NOMO-1 (cell line): ENCODE data around the gene RASSF7.
A peak's percentile ranks its signal among the peaks of the same experiment; 100 is the strongest.

Experiments
- DNase-seq, 2 experiments: peaks; one replicate each; lab custom pipeline; 2025; ENCODE audit not compliant: unreplicated experiment in 2 of 2; lab: John Stamatoyannopoulos, UW

Gene RASSF7

GRCh38 chr11:581752-582151 is 21.0 kb downstream of the RASSF7 start:
- DNase-seq, result no peak

GRCh38 chr11:584287-584686 is 23.5 kb downstream of the RASSF7 start:
- no peak for DNase-seq

- DNase-seq, result no peak
Observed at GRCh38 chr11:586376-587316, 25.9 kb downstream of the RASSF7 start.

GRCh38 chr11:587546-587945 is 26.8 kb downstream of the RASSF7 start:
- DNase-seq, result no peak

GRCh38 chr11:587978-588380 is 27.2 kb downstream of the RASSF7 start:
- DNase-seq, result peak; percentile 84 to 92

GRCh38 chr11:589798-590197 is 29.0 kb downstream of the RASSF7 start:
- DNase-seq, result no peak

GRCh38 chr11:590997-591396 is 30.2 kb downstream of the RASSF7 start:
- DNase-seq, result no peak

GRCh38 chr11:592501-592900 is 31.7 kb downstream of the RASSF7 start:
- DNase-seq, result no peak

- no peak for DNase-seq
Observed at GRCh38 chr11:592918-593317, 32.1 kb downstream of the RASSF7 start.

- no peak for DNase-seq
Observed at GRCh38 chr11:593347-593746, 32.6 kb downstream of the RASSF7 start.

- DNase-seq, result no peak
Observed at GRCh38 chr11:595400-595799, 34.6 kb downstream of the RASSF7 start.

GRCh38 chr11:596374-596773 is 35.6 kb downstream of the RASSF7 start:
- DNase-seq, result no peak

GRCh38 chr11:597166-597725 is 36.5 kb downstream of the RASSF7 start:
- DNase-seq, result no peak

- no peak for DNase-seq
Observed at GRCh38 chr11:598005-598680, 37.4 kb downstream of the RASSF7 start.

- DNase-seq, result no peak
Observed at GRCh38 chr11:601573-602245, 40.9 kb downstream of the RASSF7 start.

GRCh38 chr11:603154-603553 is 42.4 kb downstream of the RASSF7 start:
- no peak for DNase-seq

- no peak for DNase-seq
Observed at GRCh38 chr11:605286-606129, 44.7 kb downstream of the RASSF7 start.

- DNase-seq, result no peak
Observed at GRCh38 chr11:606245-606644, 45.5 kb downstream of the RASSF7 start.

GRCh38 chr11:607020-607780 is 46.4 kb downstream of the RASSF7 start:
- no peak for DNase-seq
